Ovary (tissue), 9 donors: Measurements from ENCODE around the gene BRCA1. TPM values are rescaled to one million over a fixed set of nuclear protein-coding genes. Genes with fewer than 3 reads are reported as not detected.

Source experiments
- DNase-seq, 5 donors: peaks; one replicate each; pipeline ENCODE4 v3.0.0-alpha.2; 2019 to 2020
- H3K27ac ChIP-seq, 2 donors: fragments of 200-600 bp; one replicate each; pipeline versions ENCODE4 v1.5.1 to v1.8.0; 2019 to 2022
- H3K27me3 ChIP-seq: fragments of 200-600 bp; one replicate; pipeline ENCODE4 v1.8.0; 2022
- H3K36me3 ChIP-seq: fragments of 200-600 bp; sonication (generic); one replicate; pipeline ENCODE4 v1.5.1; 2019
- H3K4me1 ChIP-seq: one replicate; pipeline ENCODE4 v1.8.1; 2013; ENCODE audit warnings: mild to moderate bottlenecking, moderate library complexity; ENCODE audit not compliant: insufficient read depth
- H3K4me3 ChIP-seq: fragments of 200-600 bp; sonication (generic); one replicate; pipeline ENCODE4 v1.5.1; 2017
- H3K9me3 ChIP-seq, 2 donors: fragments of 200-600 bp in 1 of 2; sonication (generic) in 1 of 2; one replicate each; pipeline versions ENCODE4 v1.5.1 to v1.8.1; 2013 to 2019; ENCODE audit warnings: mild to moderate bottlenecking in 1 of 2, moderate library complexity in 1 of 2
- EP300 ChIP-seq: sonication (generic); formaldehyde crosslinking; IDR thresholded peaks from one replicate; pipeline ENCODE4 v1.6.1; 2017; ENCODE audit warnings: antibody characterized with exemption
- POLR2A ChIP-seq: fragments of 450-650 bp; IDR thresholded peaks from one replicate; pipeline ENCODE4 v1.6.1; 2017; ENCODE audit warnings: antibody characterized with exemption, mild to moderate bottlenecking, moderate library complexity
- WGBS, 3 donors: extraction: QIAGEN DNeasy Blood & Tissue Kit in 1 of 3; methylation state at CpG; one replicate each; pipeline versions ENCODE4 v1.1.5 to v1.1.7; 2013 to 2017; 5-methylcytosine and 5-hydroxymethylcytosine counted together
- intact Hi-C, 4 donors: fragments of 100-400 bp; cut with DNase I; formaldehyde crosslinking; loops; one replicate each; pipeline versions ENCODE4 v1.11.0 to v1.15.1; 2022 to 2023
- polyA plus RNA-seq, 2 donors: library from polyadenylated mRNA; stranded (reverse); fragments of 200-250 nt in 1 of 2; fragments of 350-450 nt in 1 of 2; fragmentation: Illumina TruSeq in 1 of 2; extraction: RNeasy Lipid Tissue Mini Kit (QIAGEN cat#74804) in 1 of 2; gene quantifications; one replicate each; pipeline ENCODE4 v1.2.3, GENCODE V29; 2013 to 2014
- total RNA-seq, 7 donors: library from RNA; depleted of rRNA in 2 of 7; stranded (reverse); fragments of >200 nt in 2 of 7; fragmentation: NEBNext Ultra II Directional in 3 of 7; extraction: Animal tissue kit (Norgen Biotek cat#: 25700) in 3 of 7; gene quantifications; one replicate each; pipeline versions ENCODE4 v1.1.0 to v1.2.4, GENCODE V29; 2016 to 2023
- TF ChIP-seq, protein P1 (sequence below), 3 donors: fragments of 450-650 bp in 2 of 3; fragments of 200-600 bp in 1 of 3; IDR thresholded peaks; one replicate each; pipeline versions ENCODE4 v1.5.1 to v1.8.0; 2016 to 2022; ENCODE audit warnings: antibody characterized with exemption in 3 of 3, mild to moderate bottlenecking in 1 of 3
- donor health status: DM: no; HTN: no; CAD: no; lungs with moderate emphysema.
- donor health status: DM: no; HTN: no; CAD: no.
- donor health status: Bipolar disorder and iron deficiency.
- donor health status: DM: yes; HTN: yes; CAD: no.
- donor health status: DM: no; HTN: no; CAD: no.
- donor health status: DM: yes; HTN: yes; CAD: no.

BRCA1 gene
- total and polyA plus RNA-seq, 9 donors, result 1.9 to 5.4 (median 4.8) TPM

DNA sequence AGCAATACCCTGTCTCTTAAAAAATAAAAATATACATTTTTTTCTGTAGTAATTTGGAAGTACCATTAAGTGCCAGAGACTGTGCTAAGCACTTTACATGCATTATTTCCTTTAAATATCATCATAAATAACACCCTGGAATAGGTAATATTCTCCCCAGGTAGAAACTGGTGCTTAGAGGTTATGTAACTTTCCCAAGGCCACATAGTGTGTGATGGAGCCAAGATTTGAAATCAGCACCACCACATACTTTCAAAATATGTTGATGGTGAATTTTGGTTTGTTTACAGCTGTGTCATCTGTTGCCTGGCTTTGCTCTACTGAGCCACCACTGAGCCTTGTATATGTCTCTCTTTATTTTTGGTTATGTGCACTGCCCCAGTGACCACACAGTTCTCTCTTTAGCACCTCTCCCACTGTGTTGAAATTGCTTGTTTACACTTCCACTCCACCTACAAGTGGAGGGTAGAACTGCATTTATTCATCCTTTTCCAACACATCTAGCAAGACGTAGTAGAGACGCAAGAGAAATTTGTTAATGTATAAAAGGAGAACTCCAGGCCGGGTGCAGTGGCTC lies 26.8 kb upstream of the BRCA1 start:
- WGBS, 3 donors, result 81 to 91% (median 82%) methylated on average over 3 of the region's 3 CpGs
- intact Hi-C loops, result no loop called here
- TF ChIP-seq EP300, result no peak
- TF ChIP-seq, protein P1, sequence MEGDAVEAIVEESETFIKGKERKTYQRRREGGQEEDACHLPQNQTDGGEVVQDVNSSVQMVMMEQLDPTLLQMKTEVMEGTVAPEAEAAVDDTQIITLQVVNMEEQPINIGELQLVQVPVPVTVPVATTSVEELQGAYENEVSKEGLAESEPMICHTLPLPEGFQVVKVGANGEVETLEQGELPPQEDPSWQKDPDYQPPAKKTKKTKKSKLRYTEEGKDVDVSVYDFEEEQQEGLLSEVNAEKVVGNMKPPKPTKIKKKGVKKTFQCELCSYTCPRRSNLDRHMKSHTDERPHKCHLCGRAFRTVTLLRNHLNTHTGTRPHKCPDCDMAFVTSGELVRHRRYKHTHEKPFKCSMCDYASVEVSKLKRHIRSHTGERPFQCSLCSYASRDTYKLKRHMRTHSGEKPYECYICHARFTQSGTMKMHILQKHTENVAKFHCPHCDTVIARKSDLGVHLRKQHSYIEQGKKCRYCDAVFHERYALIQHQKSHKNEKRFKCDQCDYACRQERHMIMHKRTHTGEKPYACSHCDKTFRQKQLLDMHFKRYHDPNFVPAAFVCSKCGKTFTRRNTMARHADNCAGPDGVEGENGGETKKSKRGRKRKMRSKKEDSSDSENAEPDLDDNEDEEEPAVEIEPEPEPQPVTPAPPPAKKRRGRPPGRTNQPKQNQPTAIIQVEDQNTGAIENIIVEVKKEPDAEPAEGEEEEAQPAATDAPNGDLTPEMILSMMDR (IDR thresholded peaks at IDR 0.05), result no peak
- TF ChIP-seq POLR2A, result no peak
- H3K4me3 ChIP-seq, result no peak overlapping the region
- H3K27me3 ChIP-seq, result no peaks in the 10 kb centered on the region
- no peaks in the 10 kb centered on the region for H3K9me3 ChIP-seq
- peaks cover 3% of the 10 kb centered on the region for H3K4me1 ChIP-seq
- DNase-seq, result peak in 1 of 5 donors; percentile 1
- peak overlapping the region in 1 of 2 donors; percentile 53 for H3K27ac ChIP-seq
- H3K36me3 ChIP-seq, result no peaks in the 10 kb centered on the region

DNA sequence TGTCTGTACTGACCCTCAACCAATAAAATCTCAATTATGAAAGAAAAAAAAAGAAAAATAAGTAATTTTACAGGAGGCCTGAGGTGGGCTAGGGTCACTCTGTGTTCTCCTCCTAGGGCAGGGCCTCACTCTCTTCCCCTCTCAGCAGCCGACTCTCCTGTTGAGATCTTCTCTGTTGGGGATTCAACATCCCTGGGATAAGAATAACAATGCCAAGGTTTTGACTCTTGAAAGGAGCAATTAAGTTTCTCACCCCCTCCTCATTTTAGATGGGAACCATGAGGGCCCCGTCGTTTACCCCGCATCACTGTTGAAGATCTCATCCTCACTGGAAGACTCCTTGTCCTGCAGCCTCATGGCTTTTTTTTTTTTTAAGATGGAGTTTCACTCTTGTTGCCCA lies 21.5 kb upstream of the BRCA1 start:
- no peaks in the 10 kb centered on the region for H3K27me3 ChIP-seq
- peak in 1 of 5 donors; percentile 3 for DNase-seq
- no peak overlapping the region for H3K4me3 ChIP-seq
- H3K36me3 ChIP-seq, result no peaks in the 10 kb centered on the region
- intact Hi-C loops, result no loop called here
- TF ChIP-seq, protein P1 (IDR thresholded peaks at IDR 0.05), result no peak
- TF ChIP-seq EP300 (no peak), POLR2A (no peak)
- WGBS, 3 donors, result 82 to 90% (median 89%) methylated on average over 4 of the region's 4 CpGs
- H3K9me3 ChIP-seq, result no peaks in the 10 kb centered on the region
- no peak overlapping the region for H3K27ac ChIP-seq
- H3K4me1 ChIP-seq, result no peaks in the 10 kb centered on the region

DNA sequence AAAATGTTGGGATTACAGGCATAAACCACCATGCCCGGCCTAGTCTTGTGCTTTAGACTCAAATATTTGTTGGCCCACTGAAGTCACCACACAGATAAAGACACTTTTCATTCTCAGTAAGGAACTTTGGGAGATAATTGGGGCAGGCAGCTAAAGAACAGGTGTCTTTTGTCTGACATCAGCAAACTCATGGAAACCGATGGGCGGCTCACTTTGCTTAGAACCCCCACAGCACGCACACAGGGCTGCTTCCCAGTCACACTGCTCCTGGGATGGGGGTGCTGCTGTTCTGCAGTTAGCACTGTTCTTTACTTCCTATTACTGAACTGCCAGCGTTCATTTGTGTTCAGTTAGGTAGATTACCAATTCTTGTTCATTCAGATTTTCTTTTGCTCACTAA lies 18.0 kb upstream of the BRCA1 start:
- Histone ChIP-seq H3K36me3 (no peaks in the 10 kb centered on the region), H3K9me3 (no peaks in the 10 kb centered on the region), H3K27me3 (no peaks in the 10 kb centered on the region), H3K27ac (no peak overlapping the region), H3K4me3 (no peak overlapping the region), H3K4me1 (no peaks in the 10 kb centered on the region)
- 27 to 55% (median 34%) methylated on average over 5 of the region's 5 CpGs for WGBS, 3 donors
- no peak for TF ChIP-seq EP300
- TF ChIP-seq, protein P1 (IDR thresholded peaks at IDR 0.05), result no peak
- peak in 1 of 5 donors; percentile 2 for DNase-seq
- intact Hi-C loops, result no loop called here

DNA sequence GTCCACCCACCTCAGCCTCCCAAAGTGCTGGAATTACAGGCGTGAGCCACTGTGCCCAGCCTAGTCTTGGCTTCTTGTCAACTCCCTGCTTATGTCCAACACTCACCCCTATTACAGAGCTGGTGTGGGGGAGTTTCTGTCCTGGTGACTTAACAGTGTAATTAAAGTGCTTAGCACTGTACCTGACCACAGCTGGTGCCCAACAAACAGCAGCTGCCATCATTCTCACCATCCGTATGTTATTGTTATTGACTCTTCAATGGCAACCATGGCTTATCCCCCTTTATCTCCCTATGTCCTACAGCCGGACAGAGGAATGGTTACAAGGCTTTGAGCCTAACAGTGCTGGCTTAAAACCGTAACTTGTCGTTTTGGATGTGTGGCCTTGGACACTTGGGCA lies 17.0 kb upstream of the BRCA1 start:
- H3K9me3 ChIP-seq, result no peaks in the 10 kb centered on the region
- H3K4me3 ChIP-seq, result no peak overlapping the region
- no peak overlapping the region for H3K27ac ChIP-seq
- H3K27me3 ChIP-seq, result no peaks in the 10 kb centered on the region
- no peaks in the 10 kb centered on the region for H3K4me1 ChIP-seq
- DNase-seq, result peak in 1 of 5 donors; percentile 2
- H3K36me3 ChIP-seq, result no peaks in the 10 kb centered on the region
- TF ChIP-seq POLR2A (no peak), EP300 (no peak)
- TF ChIP-seq, protein P1 (IDR thresholded peaks at IDR 0.05), result no peak
- intact Hi-C loops, result no loop called here
- 68 to 76% (median 70%) methylated on average over 5 of the region's 5 CpGs for WGBS, 3 donors
